ENCODE measurements around the gene CAVIN1.
"Not testable (repeated sequence)": the region's sequence is repeated elsewhere in the genome, so short reads cannot be mapped to it uniquely, and the experiment has no call there.

Gene CAVIN1, protein sequence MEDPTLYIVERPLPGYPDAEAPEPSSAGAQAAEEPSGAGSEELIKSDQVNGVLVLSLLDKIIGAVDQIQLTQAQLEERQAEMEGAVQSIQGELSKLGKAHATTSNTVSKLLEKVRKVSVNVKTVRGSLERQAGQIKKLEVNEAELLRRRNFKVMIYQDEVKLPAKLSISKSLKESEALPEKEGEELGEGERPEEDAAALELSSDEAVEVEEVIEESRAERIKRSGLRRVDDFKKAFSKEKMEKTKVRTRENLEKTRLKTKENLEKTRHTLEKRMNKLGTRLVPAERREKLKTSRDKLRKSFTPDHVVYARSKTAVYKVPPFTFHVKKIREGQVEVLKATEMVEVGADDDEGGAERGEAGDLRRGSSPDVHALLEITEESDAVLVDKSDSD

DNA sequence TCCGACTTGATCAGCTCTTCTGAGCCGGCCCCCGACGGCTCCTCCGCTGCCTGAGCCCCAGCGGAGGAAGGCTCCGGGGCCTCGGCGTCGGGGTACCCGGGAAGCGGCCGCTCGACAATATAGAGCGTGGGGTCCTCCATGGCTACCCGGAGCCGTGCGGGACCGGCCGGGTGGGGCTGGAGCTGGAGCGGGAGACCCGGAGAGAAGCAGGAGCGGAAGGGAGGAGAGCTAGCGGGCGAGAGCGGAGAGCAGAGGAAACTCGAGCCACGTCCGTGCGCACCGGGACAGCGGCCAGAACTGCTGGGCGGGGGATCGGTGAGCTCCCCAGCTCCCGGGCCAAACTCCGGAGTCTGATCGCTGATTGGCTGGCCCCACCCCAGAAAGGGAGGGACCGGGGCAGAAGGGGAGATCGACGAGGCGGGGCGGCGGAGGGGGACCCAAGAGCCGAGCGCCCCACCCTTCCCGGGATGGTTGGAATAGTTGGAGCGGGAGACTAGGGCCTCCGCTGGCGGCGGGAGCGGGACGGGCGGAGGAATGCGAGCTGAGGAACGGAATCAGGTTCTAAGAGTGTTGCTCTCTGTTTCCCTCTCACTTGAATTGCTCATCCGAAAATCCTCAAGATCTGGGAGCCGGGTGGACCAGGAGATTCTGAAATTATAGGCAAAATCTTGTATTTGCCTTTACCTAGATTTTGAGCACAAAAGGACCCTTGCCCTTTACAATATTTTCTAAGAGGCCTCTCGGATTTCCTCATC, at the start of gene CAVIN1:
Gene CAVIN1 (minus strand): TSS at position 299 of the 755 bp plus-strand sequence. CDS start 159 bp downstream, at position 140.
- Mint-ChIP-seq H3K9me3 (no peaks in the 10 kb centered on the region), H3K4me1 (ENCODE audit: low read depth) (peaks cover 17% of the 10 kb centered on the region), H3K36me3 (ENCODE audit: low read depth) (no peaks in the 10 kb centered on the region), H3K4me3 (peak within 1 kb of the TSS; percentile 82), H3K27ac (no peak within 1 kb of the TSS), H3K27me3 (ENCODE audit: low read depth) (peaks cover 54% of the 10 kb centered on the region)
- peak; percentile 38 for DNase-seq (ENCODE audit: low spot score)

DNA sequence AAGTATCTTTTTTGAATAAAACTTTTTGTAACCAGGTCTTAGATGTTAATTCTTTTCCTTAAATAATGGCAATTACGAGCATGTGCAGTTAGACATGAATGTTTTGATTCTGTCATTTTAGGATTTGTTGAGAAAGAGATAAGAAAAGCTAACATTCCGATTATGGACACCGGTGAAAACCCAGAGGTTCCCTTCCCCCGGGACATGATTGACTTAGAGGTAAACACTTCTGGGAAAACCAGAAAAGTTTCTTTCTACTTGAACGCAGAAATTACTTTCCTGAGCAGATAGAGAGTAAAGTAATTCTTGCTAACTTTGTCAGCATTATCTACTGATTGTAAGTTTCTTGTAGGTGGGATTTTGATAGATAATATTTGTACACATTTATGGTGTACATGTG, 44.8 kb upstream of the CAVIN1 start:
- Mint-ChIP-seq H3K27me3 (ENCODE audit: low read depth) (no peaks in the 10 kb centered on the region), H3K36me3 (ENCODE audit: low read depth) (no peaks in the 10 kb centered on the region)

DNA sequence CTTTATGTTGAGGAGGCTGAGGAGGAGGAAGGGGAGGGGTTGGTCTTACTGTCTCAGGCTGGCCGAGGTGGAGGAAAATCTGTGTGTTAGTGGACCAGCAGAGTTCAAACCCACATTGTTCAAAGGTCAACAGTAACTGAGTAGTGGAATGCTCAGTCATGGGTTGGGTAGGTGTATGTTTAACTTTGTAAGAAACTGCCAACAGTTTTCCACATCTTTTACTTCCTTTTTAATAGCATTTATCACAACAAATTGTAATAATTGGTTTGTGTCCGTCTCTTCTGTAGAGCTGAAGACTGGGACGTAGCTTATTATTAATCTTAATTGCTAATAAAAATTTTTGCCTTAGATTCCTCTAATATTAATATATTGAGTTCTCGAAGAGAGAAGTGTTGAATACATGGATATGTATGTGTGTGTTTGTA, 40.9 kb upstream of the CAVIN1 start:
- Mint-ChIP-seq H3K4me3 (no peak overlapping the region), H3K9me3 (no peaks in the 10 kb centered on the region), H3K36me3 (ENCODE audit: low read depth) (no peaks in the 10 kb centered on the region), H3K4me1 (ENCODE audit: low read depth) (peaks cover 19% of the 10 kb centered on the region), H3K27me3 (ENCODE audit: low read depth) (no peaks in the 10 kb centered on the region), H3K27ac (no peak overlapping the region)
- no peak for DNase-seq (ENCODE audit: low spot score)

More for the DNA sequence above, 44.8 kb upstream of the CAVIN1 start:
- DNase-seq (ENCODE audit: low spot score) = no peak
- H3K4me1 Mint-ChIP-seq (ENCODE audit: low read depth) = no peaks in the 10 kb centered on the region
- H3K27ac Mint-ChIP-seq = no peak overlapping the region
- H3K9me3 Mint-ChIP-seq = no peaks in the 10 kb centered on the region
- no peak overlapping the region for H3K4me3 Mint-ChIP-seq

DNA sequence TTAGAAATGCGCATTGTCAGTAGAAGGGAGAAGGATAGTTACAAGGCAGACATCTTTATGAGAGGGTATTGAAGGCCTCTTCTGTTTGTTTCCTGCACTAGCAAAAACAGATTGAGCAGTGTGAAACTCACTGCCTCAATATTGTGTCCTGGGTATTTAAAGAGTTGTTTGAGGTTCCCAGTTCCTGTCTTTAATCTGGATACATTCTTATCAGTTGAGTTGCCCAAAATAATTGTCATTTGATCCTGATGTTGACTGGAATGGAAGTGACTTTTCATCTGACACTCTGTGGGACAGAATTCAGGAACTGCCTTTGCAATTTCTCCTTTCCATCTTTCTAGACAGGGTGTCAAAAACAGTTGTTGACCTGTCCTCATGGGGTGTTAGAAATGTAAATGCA, 37.3 kb upstream of the CAVIN1 start:
- Mint-ChIP-seq H3K27me3 (ENCODE audit: low read depth) (peaks cover 25% of the 10 kb centered on the region), H3K27ac (peak overlapping the region; percentile 87), H3K9me3 (no peaks in the 10 kb centered on the region), H3K36me3 (ENCODE audit: low read depth) (no peaks in the 10 kb centered on the region), H3K4me1 (ENCODE audit: low read depth) (peaks cover 40% of the 10 kb centered on the region), H3K4me3 (peak overlapping the region; percentile 92)
- DNase-seq (ENCODE audit: low spot score) = no peak

DNA sequence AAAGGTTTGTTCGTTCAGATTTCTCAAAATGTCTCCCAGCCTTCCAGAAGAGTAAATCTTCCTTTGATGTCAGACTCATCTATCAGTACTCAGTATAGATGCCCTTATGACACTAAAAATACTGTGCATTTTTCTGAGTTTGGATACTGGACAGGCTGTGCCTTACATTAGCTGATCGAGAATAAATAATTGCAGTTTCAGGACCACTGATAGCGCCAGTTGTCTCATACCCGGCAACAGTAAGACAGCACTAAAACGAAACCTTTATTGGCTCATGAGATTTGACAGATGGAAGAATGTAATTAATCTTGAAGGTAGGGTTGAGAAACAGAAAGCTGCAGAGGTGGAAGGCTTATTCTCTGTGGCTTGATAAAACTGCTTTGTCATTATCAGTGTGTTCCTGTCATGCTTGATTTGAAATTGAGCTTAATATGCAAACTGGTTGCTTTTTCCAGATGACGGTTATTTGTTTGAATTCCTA, 36.8 kb upstream of the CAVIN1 start:
- no peak for DNase-seq (ENCODE audit: low spot score)
- peak overlapping the region; percentile 92 for H3K4me3 Mint-ChIP-seq
- no peaks in the 10 kb centered on the region for H3K36me3 Mint-ChIP-seq (ENCODE audit: low read depth)

DNA sequence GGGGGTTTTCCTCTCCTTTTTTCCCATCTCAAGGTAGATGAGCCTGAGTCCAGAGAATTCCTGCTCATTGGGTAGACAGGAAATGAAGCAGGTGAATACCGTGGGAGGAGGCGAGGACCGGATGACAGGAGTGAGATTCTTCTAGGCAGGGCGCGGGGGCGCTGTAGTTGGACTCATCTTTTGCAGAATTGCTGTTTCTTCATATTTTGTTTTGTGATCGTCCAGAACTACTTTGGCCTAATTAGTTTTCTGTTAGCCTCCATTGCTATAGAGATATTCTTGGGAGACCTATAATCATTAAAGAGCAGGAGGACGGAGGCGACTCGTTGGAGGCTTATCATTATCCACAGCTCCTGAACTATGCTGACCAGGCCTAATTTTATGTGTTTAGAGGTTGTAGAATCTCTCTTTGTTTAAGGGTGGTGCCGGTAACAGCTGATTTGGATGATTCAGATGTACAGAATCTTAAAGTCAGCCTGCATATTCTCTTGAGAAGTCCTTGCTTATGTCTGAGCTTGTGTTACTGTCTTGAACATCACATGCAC, 36.3 kb upstream of the CAVIN1 start:
- peaks cover 30% of the 10 kb centered on the region for H3K27me3 Mint-ChIP-seq (ENCODE audit: low read depth)
- H3K27ac Mint-ChIP-seq = peak overlapping the region; percentile 85
- H3K36me3 Mint-ChIP-seq (ENCODE audit: low read depth) = no peaks in the 10 kb centered on the region
- DNase-seq (ENCODE audit: low spot score) = peak; percentile 20
- peak overlapping the region; percentile 92 for H3K4me3 Mint-ChIP-seq
- peaks cover 40% of the 10 kb centered on the region for H3K4me1 Mint-ChIP-seq (ENCODE audit: low read depth)
- H3K9me3 Mint-ChIP-seq = no peaks in the 10 kb centered on the region

More for the DNA sequence above, 36.8 kb upstream of the CAVIN1 start:
- Mint-ChIP-seq H3K9me3 (no peaks in the 10 kb centered on the region), H3K4me1 (ENCODE audit: low read depth) (peaks cover 40% of the 10 kb centered on the region), H3K27me3 (ENCODE audit: low read depth) (peaks cover 28% of the 10 kb centered on the region), H3K27ac (peak overlapping the region; percentile 87)

DNA sequence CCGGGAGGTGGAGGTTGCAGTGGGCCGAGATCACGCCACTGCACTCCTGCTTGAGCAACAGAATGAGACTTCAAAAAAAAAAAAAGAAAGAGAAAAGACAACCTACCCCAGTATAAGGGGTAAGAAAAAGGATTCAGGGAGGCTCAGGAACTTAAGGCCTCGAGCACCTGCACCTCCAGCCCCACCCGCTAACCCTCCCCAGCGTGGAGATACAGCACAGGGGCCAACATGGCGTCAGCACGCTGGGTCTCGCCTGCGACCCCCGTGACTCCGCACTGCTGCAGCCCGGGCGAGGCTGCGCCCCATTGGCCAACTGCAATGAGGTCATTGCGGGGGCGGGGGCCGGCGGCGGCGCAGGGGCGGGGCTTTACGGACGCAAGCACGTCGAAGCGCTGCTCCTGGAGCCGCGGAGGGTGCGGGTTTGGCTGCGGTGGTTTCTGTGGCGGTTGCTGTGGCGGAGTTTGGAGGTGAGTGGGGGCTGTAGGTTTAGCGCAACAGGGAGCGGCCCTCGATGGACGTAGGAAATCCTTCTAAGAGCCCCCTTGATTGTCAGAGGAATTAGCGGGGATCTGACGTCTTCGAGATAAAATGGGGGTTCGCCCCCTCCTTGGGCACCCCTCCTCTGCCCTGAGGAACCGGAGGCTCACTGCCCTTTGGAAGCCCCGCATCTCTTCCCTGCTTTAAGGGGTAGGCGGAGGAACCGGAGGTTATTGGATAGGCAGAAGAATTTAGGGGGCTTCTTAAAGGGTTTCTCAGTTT, 35.6 kb upstream of the CAVIN1 start, which contains the start of gene ATP6V0A1:
Gene ATP6V0A1 (plus strand): TSS at position 382 of the 759 bp plus-strand sequence. CDS start 2,017 bp downstream, outside the sequence.
- peak within 1 kb of the TSS; percentile 87 for H3K27ac Mint-ChIP-seq
- peak; percentile 89 for DNase-seq (ENCODE audit: low spot score)
- no peaks in the 10 kb centered on the region for H3K36me3 Mint-ChIP-seq (ENCODE audit: low read depth)
- peak within 1 kb of the TSS; percentile 92 for H3K4me3 Mint-ChIP-seq
- peaks cover 33% of the 10 kb centered on the region for H3K27me3 Mint-ChIP-seq (ENCODE audit: low read depth)
- H3K4me1 Mint-ChIP-seq (ENCODE audit: low read depth) = peaks cover 40% of the 10 kb centered on the region
- H3K9me3 Mint-ChIP-seq = no peaks in the 10 kb centered on the region

DNA sequence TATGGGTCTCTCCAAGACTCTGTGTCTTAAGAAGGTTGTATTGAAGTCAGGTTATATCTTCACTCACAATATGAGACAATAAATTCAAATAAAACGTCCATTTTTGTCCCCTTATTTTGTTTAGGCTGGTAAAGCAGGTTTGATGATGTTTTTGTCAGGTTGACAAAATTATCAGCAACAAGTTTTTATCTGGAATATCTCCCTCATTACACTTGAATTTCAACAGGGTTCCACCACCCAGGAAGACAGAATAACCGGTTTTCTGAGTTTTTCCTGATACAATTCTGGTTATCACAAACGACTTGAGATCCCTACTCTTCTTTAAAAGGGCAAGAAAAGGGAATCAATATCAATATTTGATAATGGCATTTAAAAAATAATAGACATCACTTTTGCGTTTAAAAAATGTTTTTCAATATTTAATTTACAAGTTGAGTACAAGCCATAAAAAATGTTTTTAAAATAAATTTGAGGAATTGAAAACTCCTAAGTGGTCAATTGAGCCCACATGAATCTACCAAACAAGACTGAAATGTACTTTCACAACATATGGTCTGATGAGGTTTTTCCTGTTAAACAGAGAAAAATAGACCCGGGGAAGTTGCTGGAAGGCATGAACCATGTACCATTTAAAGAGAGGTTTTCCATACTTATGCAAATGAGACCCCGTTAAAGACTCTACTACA, 34.2 kb upstream of the CAVIN1 start:
- Mint-ChIP-seq H3K27ac (peak overlapping the region; percentile 60), H3K4me3 (peak overlapping the region; percentile 53), H3K9me3 (no peaks in the 10 kb centered on the region), H3K4me1 (ENCODE audit: low read depth) (peaks cover 42% of the 10 kb centered on the region), H3K27me3 (ENCODE audit: low read depth) (peaks cover 48% of the 10 kb centered on the region), H3K36me3 (ENCODE audit: low read depth) (no peaks in the 10 kb centered on the region)
- DNase-seq (ENCODE audit: low spot score) = no peak

DNA sequence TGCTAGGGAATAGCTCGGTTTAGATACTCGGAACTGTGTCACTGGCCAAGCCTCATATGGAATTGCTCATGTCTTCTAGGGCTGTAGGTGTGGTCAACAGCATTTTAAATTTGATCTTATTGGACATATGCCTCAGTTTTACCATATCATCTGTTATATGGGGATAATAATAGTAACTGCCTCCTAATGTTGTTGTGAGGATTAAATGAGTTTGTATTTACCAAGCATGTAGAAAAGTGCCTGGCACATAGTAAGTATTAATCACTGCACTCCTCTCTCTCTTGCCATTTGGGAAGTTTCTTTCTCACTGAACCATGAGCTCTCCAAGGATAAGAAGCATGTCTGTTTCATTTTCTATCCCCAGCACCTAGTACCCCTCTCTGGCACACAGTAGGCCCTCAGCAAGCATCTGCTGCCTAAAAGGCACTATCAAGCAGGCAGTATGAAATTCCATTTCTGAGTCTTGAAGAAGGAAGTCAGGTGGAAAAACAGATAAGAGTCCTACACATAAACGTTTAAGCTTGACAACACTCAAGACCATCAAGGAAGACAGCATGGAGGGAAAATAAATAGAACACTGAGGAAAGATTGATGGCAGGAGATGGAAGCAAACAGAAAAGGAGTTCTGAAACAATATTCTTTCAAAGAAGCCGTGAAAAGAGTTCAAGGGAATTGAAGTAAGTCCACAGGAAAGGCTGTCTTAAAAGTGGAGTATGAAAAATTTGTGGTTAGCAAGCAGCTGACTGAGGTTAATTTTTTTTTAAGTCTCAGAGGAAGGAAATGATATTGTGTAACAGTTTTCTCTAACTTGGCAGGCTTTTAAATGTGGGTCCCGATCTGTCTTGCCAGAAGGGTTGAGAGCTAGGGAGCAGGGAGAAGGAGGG, 33.4 kb upstream of the CAVIN1 start:
- Mint-ChIP-seq H3K4me1 (ENCODE audit: low read depth) (peaks cover 42% of the 10 kb centered on the region), H3K27ac (peak overlapping the region; percentile 60), H3K9me3 (no peaks in the 10 kb centered on the region), H3K36me3 (ENCODE audit: low read depth) (no peaks in the 10 kb centered on the region), H3K27me3 (ENCODE audit: low read depth) (peaks cover 48% of the 10 kb centered on the region), H3K4me3 (peak overlapping the region; percentile 53)
- no peak for DNase-seq (ENCODE audit: low spot score)

DNA sequence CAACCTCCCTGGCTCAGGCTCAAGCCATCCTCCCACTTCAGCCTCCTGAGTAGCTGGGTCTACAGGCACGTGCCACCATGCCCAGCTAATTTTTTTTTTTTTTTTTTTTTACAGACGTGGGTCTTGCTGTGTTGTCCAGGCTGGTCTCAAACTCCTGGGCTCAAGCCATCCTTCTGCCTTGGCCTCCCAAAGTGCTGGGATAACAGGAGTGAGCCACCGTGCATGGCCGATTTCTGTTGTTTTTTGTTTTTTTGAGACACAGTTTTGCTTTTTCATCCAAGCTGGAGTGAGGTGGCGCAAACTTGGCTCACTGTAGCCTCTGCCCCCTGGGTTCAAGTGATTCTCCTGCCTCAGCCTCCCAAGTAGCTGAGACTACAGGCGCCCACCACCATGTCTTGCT, 31.9 kb upstream of the CAVIN1 start:
- DNase-seq (ENCODE audit: low spot score); H3K36me3 Mint-ChIP-seq (ENCODE audit: low read depth); H3K9me3 Mint-ChIP-seq; H3K4me3 Mint-ChIP-seq; H3K27ac Mint-ChIP-seq: not testable (repeated sequence)
- Mint-ChIP-seq H3K27me3 (ENCODE audit: low read depth) (peaks cover 48% of the 10 kb centered on the region), H3K4me1 (ENCODE audit: low read depth) (peaks cover 32% of the 10 kb centered on the region)

DNA sequence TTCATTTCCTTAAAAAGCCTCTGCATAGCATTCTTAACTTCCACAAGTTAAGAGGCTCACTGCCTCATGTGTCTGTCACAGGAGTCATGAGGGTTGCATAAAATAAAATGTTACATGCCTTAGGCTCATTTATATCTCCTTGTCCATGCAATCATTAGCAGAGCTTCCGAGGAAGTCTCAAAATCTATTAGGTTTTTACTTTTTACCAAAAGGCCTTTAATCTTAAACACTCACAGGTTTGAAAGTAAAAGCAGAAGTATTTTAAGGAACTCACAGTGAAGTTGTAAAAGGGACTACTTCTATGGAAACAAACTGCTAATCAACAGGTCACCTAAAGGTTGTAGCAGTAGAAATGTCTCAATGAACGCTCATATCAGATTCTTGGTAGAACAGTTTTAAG, 30.4 kb upstream of the CAVIN1 start:
- Mint-ChIP-seq H3K4me3 (no peak overlapping the region), H3K4me1 (ENCODE audit: low read depth) (peaks cover 19% of the 10 kb centered on the region), H3K9me3 (no peaks in the 10 kb centered on the region), H3K27me3 (ENCODE audit: low read depth) (peaks cover 48% of the 10 kb centered on the region), H3K36me3 (ENCODE audit: low read depth) (no peaks in the 10 kb centered on the region), H3K27ac (no peak overlapping the region)
- DNase-seq (ENCODE audit: low spot score) = no peak

DNA sequence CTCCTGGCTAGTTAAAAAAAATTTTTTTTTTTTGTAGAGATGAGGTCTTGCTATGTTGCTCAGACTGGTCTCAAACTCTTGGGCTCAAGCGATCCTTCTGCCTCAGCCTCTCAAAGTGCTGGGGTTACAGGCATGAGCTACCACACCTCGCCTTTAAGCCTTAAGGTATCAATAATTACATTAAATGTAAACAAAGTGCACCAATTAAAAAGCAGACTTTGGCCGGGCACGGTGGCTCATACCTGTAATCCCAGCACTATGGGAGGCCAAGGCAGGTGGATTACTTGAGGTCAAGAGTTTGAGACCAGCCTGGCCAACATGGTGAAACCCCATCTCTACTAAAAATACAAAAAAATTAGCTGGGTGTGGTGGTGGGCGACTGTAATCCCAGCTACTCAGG, 28.2 kb upstream of the CAVIN1 start:
- peaks cover 35% of the 10 kb centered on the region for H3K27me3 Mint-ChIP-seq (ENCODE audit: low read depth)
- H3K27ac Mint-ChIP-seq; H3K36me3 Mint-ChIP-seq (ENCODE audit: low read depth); H3K4me1 Mint-ChIP-seq (ENCODE audit: low read depth); DNase-seq (ENCODE audit: low spot score); H3K9me3 Mint-ChIP-seq; H3K4me3 Mint-ChIP-seq: not testable (repeated sequence)
